A673 (cell line): ENCODE results near the gene MMD2.

Source experiments
- EZH2 ChIP-seq: fragments of 200-600 bp; sonication (generic); IDR thresholded peaks from 2 replicates; pipeline ENCODE4 v1.6.1; 2017; ENCODE audit warnings: borderline replicate concordance, low read depth, mild to moderate bottlenecking, mixed read lengths, antibody characterized with exemption, low read length; ENCODE audit not compliant: poor library complexity, severe bottlenecking
- TF ChIP-seq, protein P1 (sequence below): fragments of 300-800, 200-600 bp; sonication (generic); conservative IDR thresholded peaks from 2 replicates; pipeline ENCODE4 v1.5.1; 2017; ENCODE audit warnings: low read depth, mild to moderate bottlenecking, antibody characterized with exemption, low read length, moderate library complexity, mixed read lengths

DNA sequence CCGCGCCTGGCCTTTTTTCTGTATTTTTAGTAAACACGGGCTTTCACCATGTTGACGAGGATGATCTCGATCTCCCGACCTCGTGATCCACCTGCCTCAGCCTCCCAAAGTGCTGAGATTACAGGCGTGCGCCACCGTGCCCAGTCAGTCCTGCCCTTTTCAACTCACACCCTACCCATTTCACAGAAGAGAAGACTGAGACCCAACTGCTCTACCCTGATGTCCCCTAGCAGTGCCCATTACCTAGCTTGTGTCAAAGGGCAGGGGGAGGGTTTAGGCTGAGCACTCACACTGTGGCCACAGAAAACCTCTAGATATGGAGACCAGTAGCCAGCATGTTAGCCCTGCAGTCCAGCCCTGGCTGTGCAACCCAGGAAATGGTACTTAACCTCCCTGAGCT is 15.7 kb downstream of the MMD2 start:
- TF ChIP-seq, protein P1, sequence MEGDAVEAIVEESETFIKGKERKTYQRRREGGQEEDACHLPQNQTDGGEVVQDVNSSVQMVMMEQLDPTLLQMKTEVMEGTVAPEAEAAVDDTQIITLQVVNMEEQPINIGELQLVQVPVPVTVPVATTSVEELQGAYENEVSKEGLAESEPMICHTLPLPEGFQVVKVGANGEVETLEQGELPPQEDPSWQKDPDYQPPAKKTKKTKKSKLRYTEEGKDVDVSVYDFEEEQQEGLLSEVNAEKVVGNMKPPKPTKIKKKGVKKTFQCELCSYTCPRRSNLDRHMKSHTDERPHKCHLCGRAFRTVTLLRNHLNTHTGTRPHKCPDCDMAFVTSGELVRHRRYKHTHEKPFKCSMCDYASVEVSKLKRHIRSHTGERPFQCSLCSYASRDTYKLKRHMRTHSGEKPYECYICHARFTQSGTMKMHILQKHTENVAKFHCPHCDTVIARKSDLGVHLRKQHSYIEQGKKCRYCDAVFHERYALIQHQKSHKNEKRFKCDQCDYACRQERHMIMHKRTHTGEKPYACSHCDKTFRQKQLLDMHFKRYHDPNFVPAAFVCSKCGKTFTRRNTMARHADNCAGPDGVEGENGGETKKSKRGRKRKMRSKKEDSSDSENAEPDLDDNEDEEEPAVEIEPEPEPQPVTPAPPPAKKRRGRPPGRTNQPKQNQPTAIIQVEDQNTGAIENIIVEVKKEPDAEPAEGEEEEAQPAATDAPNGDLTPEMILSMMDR, result no peak
- no peak for TF ChIP-seq EZH2
